NCI-H510A (cell line): ENCODE measurements around the gene SFXN1.

Experiments used
- DNase-seq: peaks from one replicate; lab custom pipeline; 2025; lab: John Stamatoyannopoulos, UW

The SFXN1 gene

DNA sequence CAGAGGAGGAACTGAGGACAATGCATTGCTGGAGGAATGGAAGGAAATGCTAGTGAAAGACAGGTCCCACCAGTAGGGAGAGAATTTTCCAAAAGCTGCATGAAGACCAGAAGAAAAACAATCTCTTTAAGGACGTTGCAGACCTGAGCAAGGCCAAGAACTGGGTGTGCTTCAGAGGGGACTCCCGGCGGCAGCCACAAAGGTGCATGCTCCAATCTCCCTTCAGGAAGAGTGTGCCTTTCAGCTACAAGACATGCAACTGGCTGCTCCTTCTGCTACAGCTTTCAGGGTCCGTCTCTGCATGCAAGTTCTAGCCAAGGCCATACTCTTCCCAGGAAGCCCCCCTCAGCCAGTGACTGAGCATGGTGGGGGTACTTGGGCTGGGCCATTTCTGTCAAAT, 62.9 kb downstream of the SFXN1 start:
- DNase-seq = no peak

DNA sequence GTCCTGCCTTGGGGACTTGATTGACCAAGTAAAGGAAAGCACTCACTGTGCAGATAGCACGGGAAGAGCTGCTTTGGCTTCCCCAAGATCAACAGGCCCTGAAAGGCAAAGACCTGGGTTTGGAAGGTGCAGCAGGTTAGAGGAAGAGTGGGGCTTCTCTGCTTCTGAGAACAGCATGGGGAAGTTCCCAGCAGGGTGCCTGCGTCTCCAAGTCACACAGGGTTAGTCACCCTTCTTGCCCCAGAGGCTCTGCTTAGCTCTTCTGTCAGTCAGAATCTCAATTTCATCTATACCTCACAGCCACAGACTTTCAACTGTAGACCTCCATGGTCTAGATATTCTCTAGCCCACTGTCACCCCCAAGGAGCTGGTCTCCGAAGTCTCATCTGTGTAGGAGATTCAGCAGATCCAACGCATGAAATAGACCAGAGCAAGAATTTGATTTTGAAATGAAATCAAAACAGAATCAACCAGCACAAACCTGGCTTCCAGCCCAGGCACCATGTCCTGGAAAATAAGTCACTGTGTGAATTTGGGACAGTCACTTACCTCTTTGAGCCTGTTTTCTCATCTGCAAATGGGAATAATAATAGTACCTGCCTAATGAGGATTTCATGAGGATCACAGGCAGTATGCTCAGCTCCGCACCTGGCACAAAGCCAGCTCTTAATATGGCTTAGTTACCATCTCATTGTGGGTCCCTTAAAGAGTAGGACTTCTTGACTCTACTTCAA, 64.0 kb downstream of the SFXN1 start:
- DNase-seq = no peak

DNA sequence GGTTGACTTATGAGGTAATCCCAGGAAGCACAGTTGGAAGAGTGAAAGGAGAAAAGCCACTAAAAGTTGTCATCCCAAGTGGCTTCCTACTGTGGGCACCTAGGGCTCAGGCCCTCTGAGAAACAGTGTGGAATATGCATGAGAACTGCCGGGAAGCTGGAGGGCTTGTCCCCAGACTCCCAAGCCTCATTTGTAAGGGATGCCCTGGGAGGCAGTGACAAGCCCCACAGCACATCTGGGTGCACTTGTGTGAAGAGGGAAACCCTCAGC, 64.5 kb downstream of the SFXN1 start:
- DNase-seq = no peak

DNA sequence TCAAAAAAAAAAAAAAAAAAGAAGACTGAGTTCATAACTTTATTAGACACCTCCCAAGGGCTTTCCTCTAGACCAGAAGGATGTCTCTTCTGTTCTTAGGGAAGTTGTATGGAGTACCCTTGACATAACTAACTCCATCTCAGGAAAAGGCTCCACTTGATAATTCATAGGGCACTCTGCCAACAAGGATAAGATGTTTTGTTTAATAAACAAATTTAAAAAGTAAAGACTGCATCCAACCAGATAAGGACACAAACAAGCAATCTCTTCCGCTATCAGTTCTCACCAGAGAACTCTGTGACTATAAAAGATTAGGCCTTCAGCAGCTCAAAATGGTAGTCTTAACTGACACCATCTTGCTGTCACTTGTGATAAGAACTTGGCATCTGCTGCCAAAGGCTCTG, 65.8 kb downstream of the SFXN1 start:
- DNase-seq = no peak

GRCh38 chr5:175544586-175544985, 66.2 kb downstream of the SFXN1 start:
- DNase-seq = no peak

- DNase-seq = no peak
Observed at GRCh38 chr5:175547842-175548241, 69.5 kb downstream of the SFXN1 start.

DNA sequence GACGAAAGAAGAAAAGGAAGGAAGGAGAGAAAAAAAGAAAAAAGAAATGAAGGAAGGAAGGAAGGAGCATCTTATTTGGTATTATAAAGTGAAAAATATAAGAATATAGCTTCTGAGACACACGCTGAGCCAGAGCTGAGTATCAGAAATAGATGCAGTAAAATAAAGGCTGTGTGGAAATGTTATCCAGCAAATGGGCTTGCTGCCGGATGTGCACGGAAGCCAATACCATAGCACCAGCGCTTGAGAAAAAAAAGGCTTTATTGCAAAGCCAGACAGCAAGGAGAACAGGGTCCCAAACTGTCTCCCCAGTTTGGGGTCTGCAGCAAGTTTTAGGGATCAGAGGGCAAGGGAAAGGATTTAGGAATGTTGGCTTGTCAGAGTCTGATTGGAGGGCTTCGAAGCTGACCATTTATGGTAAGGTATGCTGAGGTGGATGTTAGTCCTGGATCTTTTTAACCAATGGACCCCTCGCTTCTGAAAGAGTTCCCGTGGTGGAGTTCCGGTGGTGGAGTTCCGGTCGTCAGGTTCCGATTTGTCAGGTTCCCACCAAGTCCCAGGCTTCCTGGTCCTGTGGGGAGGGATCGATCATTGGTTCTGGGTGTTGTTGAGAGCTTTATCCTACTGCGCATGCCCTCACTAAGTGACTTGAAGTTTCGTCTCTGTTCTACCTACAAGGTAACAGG, 70.4 kb downstream of the SFXN1 start:
- DNase-seq = no peak

GRCh38 chr5:175550055-175550805, 71.9 kb downstream of the SFXN1 start:
- DNase-seq = no peak

GRCh38 chr5:175551266-175551665, 72.9 kb downstream of the SFXN1 start:
- DNase-seq = no peak

GRCh38 chr5:175554296-175554695, 75.9 kb downstream of the SFXN1 start:
- no peak for DNase-seq

DNA sequence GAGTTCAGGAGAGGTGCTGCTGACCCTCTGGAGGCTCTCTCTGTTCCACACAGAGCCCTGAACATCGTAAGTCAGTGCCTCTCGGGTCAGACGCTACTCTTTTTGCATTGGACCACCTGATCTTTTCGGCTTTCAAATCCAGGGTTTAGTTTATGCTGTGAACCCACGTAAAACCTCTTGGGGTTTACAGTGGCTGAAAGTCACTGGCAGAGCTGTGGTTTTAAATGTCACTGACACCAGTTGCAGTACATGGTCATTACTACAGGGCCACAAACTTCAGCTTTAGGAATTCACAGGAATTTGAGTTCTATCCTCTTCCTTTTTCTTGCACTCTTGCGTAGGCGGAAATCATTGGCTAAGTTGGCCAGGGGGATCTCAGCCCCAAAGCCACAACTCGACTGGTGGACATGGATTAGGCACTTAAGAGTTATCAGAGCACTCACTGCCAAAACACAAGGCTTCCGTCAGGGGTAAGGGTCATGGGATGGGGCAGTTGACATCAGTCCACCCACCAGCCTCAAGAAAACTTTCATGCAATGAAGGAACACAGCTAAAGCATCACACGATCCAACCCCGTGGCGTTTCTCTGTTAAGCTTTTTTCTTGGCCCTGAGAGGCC, 76.9 kb downstream of the SFXN1 start:
- DNase-seq = no peak

- DNase-seq = no peak
Observed at GRCh38 chr5:175556794-175557193, 78.4 kb downstream of the SFXN1 start.

- no peak for DNase-seq
Observed at GRCh38 chr5:175557778-175558177, 79.4 kb downstream of the SFXN1 start.

DNA sequence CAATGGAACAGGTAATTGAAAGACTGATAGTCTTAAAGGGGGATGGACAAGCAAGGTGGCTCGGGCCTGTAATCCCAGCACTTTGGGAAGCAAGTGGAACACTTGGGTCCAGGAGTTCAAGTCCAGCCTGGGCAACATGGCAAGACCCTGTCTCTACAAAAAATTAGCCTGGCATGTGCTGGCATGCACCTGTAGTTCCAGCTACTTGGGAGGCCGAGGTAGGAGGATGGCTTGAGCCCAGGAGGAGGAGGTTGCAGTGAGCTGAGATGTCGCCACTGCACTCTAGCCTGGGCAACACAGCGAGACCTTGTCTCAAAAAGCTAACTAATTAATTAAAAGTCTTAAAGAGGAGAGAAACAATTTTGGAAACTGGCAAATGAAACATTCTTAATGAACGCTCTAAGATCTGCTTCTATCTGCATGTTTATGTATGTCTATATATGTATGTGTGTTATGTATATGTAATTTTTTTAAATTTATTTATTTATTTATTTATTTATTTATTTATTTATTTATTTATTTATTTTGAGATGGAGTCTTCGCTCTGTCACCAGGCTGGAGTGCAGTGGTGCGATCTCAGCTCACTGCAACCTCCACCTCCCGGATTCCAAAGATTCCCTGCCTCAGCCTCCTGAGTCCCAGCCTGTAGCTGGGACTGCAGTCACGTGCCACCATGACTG, 80.6 kb downstream of the SFXN1 start:
- DNase-seq = no peak

GRCh38 chr5:175560011-175560410, 81.7 kb downstream of the SFXN1 start:
- no peak for DNase-seq

DNA sequence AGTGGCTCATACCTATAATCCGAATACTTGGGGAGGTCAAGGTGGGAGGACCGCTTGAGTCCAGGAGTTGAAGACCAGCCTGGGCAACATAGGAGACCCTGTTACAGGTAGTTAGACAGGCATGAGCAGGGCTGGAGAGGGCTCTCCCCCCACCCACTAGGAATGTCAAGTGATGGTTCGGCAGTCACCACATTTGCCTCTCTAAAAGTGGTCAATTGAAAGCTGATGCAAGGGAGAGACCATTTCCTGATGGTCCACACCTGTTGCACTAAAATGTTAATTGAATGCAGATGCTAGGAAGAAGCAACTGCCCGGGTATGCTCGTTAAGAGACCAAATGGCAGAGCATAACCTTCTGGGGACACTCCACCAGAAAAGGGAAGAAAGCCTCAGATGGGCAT, 82.7 kb downstream of the SFXN1 start:
- DNase-seq = no peak

DNA sequence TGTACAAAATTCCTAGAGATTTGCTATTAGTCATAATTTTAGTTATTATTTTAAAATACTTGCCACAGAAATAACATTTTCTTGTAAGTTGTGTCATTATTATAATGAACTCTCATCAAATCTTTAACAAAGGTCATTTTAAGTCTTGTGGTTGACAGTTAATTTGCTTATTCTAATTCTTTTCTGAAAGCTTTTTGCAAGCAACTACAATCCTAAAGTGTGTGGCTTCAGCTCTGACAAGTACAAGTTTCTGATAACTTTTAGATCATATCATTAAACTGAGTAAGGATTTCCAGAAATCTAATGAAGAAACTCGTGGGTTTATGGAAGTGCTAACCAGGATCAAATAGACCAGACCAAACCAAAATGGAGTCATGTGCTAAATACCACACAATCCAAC, 86.4 kb downstream of the SFXN1 start:
- no peak for DNase-seq

DNA sequence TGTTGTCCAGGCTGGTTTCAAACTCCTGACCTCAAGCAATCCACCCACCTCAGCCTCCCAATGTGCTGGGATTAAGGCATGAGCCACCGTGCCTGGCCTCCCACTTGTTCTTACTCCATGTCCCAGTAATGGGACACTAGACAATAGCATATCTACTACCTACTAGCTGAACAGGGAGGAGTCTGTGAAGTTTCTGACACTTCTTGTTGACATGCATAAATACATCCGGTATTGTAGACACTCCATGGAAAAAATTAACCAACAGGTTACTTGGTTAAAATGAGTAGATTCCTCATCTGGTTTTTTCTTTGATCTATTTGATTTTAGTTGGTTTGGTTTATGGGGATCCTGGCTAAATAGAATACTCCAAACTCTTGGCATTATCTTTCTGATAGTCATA, 88.3 kb downstream of the SFXN1 start:
- DNase-seq = no peak

DNA sequence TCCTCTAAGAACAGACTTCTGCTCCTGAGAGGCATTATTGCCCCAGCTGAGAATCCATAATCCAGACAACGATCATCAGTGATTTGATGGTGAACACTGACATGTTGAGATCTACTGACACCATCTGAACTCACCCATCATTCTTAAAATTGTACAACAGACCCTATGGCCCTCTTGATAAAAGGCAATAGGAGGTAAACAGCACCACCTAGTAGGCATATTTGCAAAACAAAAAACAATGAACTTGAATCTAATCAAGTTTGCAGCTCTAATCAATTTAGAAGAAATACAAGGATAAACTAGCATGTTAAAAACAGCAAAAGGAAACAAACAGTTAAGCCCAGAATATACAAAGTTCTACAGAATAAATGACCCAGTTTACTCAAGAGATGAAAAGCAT, 89.6 kb downstream of the SFXN1 start:
- no peak for DNase-seq

- no peak for DNase-seq
Observed at GRCh38 chr5:175569701-175570100, 91.3 kb downstream of the SFXN1 start.

GRCh38 chr5:175572886-175573285, 94.5 kb downstream of the SFXN1 start:
- DNase-seq = no peak

DNA sequence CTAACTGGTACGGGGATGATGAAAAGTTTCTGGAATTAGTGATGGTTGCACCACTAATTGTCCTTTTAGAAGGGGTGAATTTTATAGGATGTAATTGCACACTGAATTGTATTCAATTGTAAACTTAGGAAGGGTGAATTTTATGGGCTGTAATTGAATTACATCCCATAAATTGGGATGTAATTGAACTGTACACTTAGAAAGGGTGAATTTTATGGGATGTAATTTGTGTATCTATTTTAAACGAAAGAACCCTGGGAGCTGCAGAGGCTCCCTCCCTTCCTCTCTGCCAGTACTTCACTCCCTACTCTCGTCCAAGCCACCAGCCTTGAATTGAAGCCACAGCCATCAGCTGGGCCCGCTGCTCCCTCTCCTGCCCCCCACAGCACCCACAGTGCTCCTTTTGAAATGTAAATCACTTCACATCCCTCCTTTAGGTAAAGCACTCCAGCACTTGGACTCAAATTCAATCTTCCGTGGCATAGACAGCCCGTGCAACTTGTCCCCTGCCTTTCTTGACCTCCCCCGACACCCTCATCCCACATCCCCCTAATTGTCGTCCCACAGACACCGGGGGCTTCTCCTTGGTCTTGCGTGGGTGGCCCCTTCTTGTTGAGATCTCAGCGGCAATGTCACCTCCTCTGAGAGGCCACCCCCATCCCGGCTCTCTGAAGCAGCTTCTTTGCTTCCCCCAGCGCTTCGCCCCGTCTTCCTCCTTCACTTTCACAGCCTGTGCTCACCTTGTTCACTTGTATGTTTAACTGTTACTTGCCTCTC, 95.3 kb downstream of the SFXN1 start:
- DNase-seq = no peak
